H1 (cell line): ENCODE measurements around the gene BHLHE23. TPM values are rescaled to one million over a fixed set of nuclear protein-coding genes. Genes with fewer than 3 reads are reported as not detected.

Experiments
- CTCF ChIA-PET: fragments of 300-600 bp; sonication (Branson Sonifier 250); formaldehyde crosslinking; loops from one replicate; lab custom pipeline; 2021; ENCODE audit not compliant: partially characterized antibody; lab: Charles Lee
- POLR2A ChIA-PET: fragments of 300-600 bp; sonication (Branson Sonifier 250); formaldehyde crosslinking; loops from one replicate; lab custom pipeline; 2021; ENCODE audit warnings: inconsistent platforms; ENCODE audit not compliant: partially characterized antibody; lab: Charles Lee
- DNase-seq, 2 experiments: peaks; one replicate each; pipeline versions ENCODE4 v3.0.0 to v3.0.0-alpha.2; 2010 to 2022; ENCODE audit warnings: low spot score in 2 of 2, low read depth in 1 of 2, mixed read lengths in 1 of 2
- FAIRE-seq: peaks from 2 replicates; lab custom pipeline; 2011; peaks lifted over from hg19 to GRCh38; lab: Jason Lieb, UNC
- H2AFZ ChIP-seq: 2 replicates; pipeline ENCODE4 v1.8.1; 2012; ENCODE audit warnings: low read length, inconsistent platforms
- H2AK5ac ChIP-seq: 2 replicates; pipeline ENCODE4 v1.6.1; 2013; ENCODE audit warnings: low read depth, low read length
- H2BK120ac ChIP-seq: replicated peaks from 2 replicates; pipeline ENCODE3; 2013; ENCODE audit warnings: low read depth, low read length, inconsistent platforms
- H2BK12ac ChIP-seq: 2 replicates; pipeline ENCODE4 v1.6.1; 2013; ENCODE audit warnings: low read depth, low read length
- H2BK15ac ChIP-seq: 2 replicates; pipeline ENCODE4 v1.6.1; 2013; ENCODE audit warnings: low read length
- H2BK20ac ChIP-seq: 2 replicates; pipeline ENCODE4 v1.6.1; 2013; ENCODE audit warnings: low read length
- H2BK5ac ChIP-seq: 2 replicates; pipeline ENCODE4 v1.6.1; 2013; ENCODE audit warnings: low read depth, low read length
- H3K14ac ChIP-seq: 2 replicates; pipeline ENCODE4 v1.6.1; 2013; ENCODE audit warnings: inconsistent platforms; ENCODE audit not compliant: insufficient read length
- H3K18ac ChIP-seq: 2 replicates; pipeline ENCODE4 v1.6.1; 2013; ENCODE audit warnings: low read length; ENCODE audit errors: extremely low read depth
- H3K23ac ChIP-seq: 2 replicates; pipeline ENCODE4 v1.6.1; 2013; ENCODE audit warnings: inconsistent platforms; ENCODE audit not compliant: insufficient read length
- H3K23me2 ChIP-seq: 2 replicates; pipeline ENCODE4 v1.6.1; 2013; ENCODE audit warnings: low read depth, low read length
- H3K27ac ChIP-seq: 2 replicates; pipeline ENCODE4 v1.6.1; 2011; ENCODE audit warnings: low read depth, low read length, inconsistent platforms
- H3K27me3 ChIP-seq, 4 experiments: replicated peaks in 1 of 4; 1 replicate in 1 of 4; 2 replicates in 3 of 4; pipeline versions ENCODE4 v1.6.1 to v1.8.1; 2011 to 2013; ENCODE audit warnings: low read length in 3 of 4, mild to moderate bottlenecking in 3 of 4, inconsistent platforms in 2 of 4, mixed read lengths in 2 of 4, moderate library complexity in 1 of 4; ENCODE audit not compliant: control insufficient read depth in 3 of 4, insufficient read depth in 3 of 4; ENCODE audit errors: extremely low read depth in 1 of 4
- H3K36me3 ChIP-seq, 4 experiments: 2 replicates each; pipeline versions ENCODE4 v1.6.1 to v1.8.1; 2011 to 2013; ENCODE audit warnings: mild to moderate bottlenecking in 4 of 4, low read length in 3 of 4, moderate library complexity in 2 of 4, control low read depth in 1 of 4, inconsistent platforms in 1 of 4; ENCODE audit not compliant: insufficient read depth in 4 of 4, control insufficient read depth in 2 of 4
- H3K4ac ChIP-seq: replicated peaks from 2 replicates; pipeline ENCODE3; 2013; ENCODE audit warnings: low read length, low read depth, mixed read lengths, inconsistent platforms; ENCODE audit not compliant: insufficient read length
- H3K4me1 ChIP-seq, 4 experiments: replicated peaks in 1 of 4; 1 replicate in 1 of 4; 2 replicates in 3 of 4; pipeline versions ENCODE4 v1.6.1 to v1.8.1; 2011 to 2013; ENCODE audit warnings: low read length in 3 of 4, inconsistent platforms in 2 of 4, mixed read lengths in 1 of 4; ENCODE audit not compliant: insufficient read depth in 4 of 4, control insufficient read depth in 3 of 4
- H3K4me2 ChIP-seq, 2 experiments: 2 replicates each; pipeline versions ENCODE4 v1.6.1 to v1.8.1; 2011 to 2013; ENCODE audit warnings: low read depth in 2 of 2, low read length in 2 of 2, control low read depth in 1 of 2, inconsistent platforms in 1 of 2, mild to moderate bottlenecking in 1 of 2; ENCODE audit not compliant: insufficient read depth in 1 of 2
- H3K4me3 ChIP-seq, 4 experiments: fragments of 200-600, 300-600 bp in 1 of 4; sonication (generic), shearing (Covaris generic), sonication (Bioruptor Twin) in 1 of 4; 2 replicates each; pipeline versions ENCODE4 v1.5.1 to v1.8.1; 2011 to 2016; ENCODE audit warnings: low read length in 4 of 4, low read depth in 3 of 4, control low read depth in 2 of 4, inconsistent platforms in 2 of 4, mild to moderate bottlenecking in 2 of 4, mixed read lengths in 1 of 4, moderate library complexity in 1 of 4; ENCODE audit not compliant: insufficient read depth in 2 of 4; ENCODE audit errors: extremely low read depth in 1 of 4
- H3K56ac ChIP-seq: replicated peaks from 2 replicates; pipeline ENCODE3; 2013; ENCODE audit warnings: low read depth, mild to moderate bottlenecking, mixed read lengths, low read length, inconsistent platforms; ENCODE audit not compliant: insufficient read length
- H3K79me1 ChIP-seq: 2 replicates; pipeline ENCODE4 v1.6.1; 2013; ENCODE audit warnings: low read depth, low read length, control low read depth
- H3K79me2 ChIP-seq, 2 experiments: 2 replicates each; pipeline versions ENCODE4 v1.6.1 to v1.8.1; 2012 to 2013; ENCODE audit warnings: low read length in 2 of 2, mild to moderate bottlenecking in 2 of 2, inconsistent platforms in 1 of 2; ENCODE audit not compliant: insufficient read depth in 2 of 2, control insufficient read depth in 1 of 2
- H3K9ac ChIP-seq, 4 experiments: replicated peaks in 1 of 4; 1 replicate in 1 of 4; 2 replicates in 3 of 4; pipeline versions ENCODE4 v1.6.1 to v1.8.1; 2011 to 2013; ENCODE audit warnings: low read depth in 3 of 4, low read length in 3 of 4, control low read depth in 2 of 4, mild to moderate bottlenecking in 2 of 4, moderate library complexity in 2 of 4, inconsistent platforms in 1 of 4; ENCODE audit errors: extremely low read depth in 1 of 4
- H3K9me3 ChIP-seq, 2 experiments: 2 replicates each; pipeline versions ENCODE4 v1.6.1 to v1.8.1; 2012 to 2013; ENCODE audit warnings: mild to moderate bottlenecking in 2 of 2, moderate library complexity in 2 of 2, control low read depth in 1 of 2, inconsistent platforms in 1 of 2, low read depth in 1 of 2, low read length in 1 of 2, mixed read lengths in 1 of 2; ENCODE audit not compliant: insufficient read depth in 2 of 2
- H4K20me1 ChIP-seq, 2 experiments: replicated peaks in 1 of 2; 2 replicates each; pipeline versions ENCODE3 to v1.8.1; 2011 to 2013; ENCODE audit warnings: inconsistent platforms in 2 of 2, low read length in 2 of 2, mild to moderate bottlenecking in 1 of 2; ENCODE audit not compliant: insufficient read depth in 2 of 2, control insufficient read depth in 1 of 2
- H4K5ac ChIP-seq: 2 replicates; pipeline ENCODE4 v1.6.1; 2013; ENCODE audit warnings: low read length, low read depth, mixed read lengths, inconsistent platforms; ENCODE audit not compliant: insufficient read length
- H4K8ac ChIP-seq: 2 replicates; pipeline ENCODE4 v1.8.0; 2013; ENCODE audit warnings: mild to moderate bottlenecking, moderate library complexity, low read length, inconsistent platforms; ENCODE audit not compliant: insufficient read depth; ENCODE audit errors: extremely low read depth
- H4K91ac ChIP-seq: replicated peaks from 2 replicates; pipeline ENCODE3; 2013; ENCODE audit warnings: low read length, mixed read lengths, inconsistent platforms; ENCODE audit not compliant: insufficient read length
- ASH2L ChIP-seq: fragments of 200-600, 300-600 bp; sonication (generic); IDR thresholded peaks from one replicate; pipeline ENCODE4 v1.7.1; 2017; ENCODE audit warnings: low read length
- BACH1 ChIP-seq: IDR thresholded peaks from 2 replicates; pipeline ENCODE4 v1.6.1; 2012; ENCODE audit warnings: low read length, improper control_type of control experiment
- GABPA ChIP-seq: IDR thresholded peaks from 2 replicates; pipeline ENCODE4 v1.6.1; 2011; ENCODE audit warnings: mild to moderate bottlenecking, low read length, moderate library complexity, borderline replicate concordance; ENCODE audit not compliant: insufficient read depth
- RBBP5 ChIP-seq: IDR thresholded peaks from 2 replicates; pipeline ENCODE4 v1.7.1; 2012; ENCODE audit warnings: low read depth, mild to moderate bottlenecking, inconsistent platforms, low read length, moderate library complexity, borderline replicate concordance
- RXRA ChIP-seq: IDR thresholded peaks from 2 replicates; pipeline ENCODE4 v1.6.1; 2011; ENCODE audit warnings: low read depth, mild to moderate bottlenecking, low read length, moderate library complexity; ENCODE audit not compliant: insufficient read depth
- SIN3A ChIP-seq, 2 experiments: IDR thresholded peaks in 1 of 2; conservative IDR thresholded peaks in 1 of 2; 2 replicates each; pipeline ENCODE4 v1.6.1; 2011 to 2012; ENCODE audit warnings: low read length in 2 of 2, improper control_type of control experiment in 1 of 2, low read depth in 1 of 2, mild to moderate bottlenecking in 1 of 2
- WGBS, 2 experiments: shearing (Covaris generic) in 1 of 2; methylation state at CpG; one replicate each; pipeline versions ENCODE4 v1.1.6 to v1.1.7; 2013 to 2015; ENCODE audit warnings: low lambda C conversion rate in 2 of 2, mixed read lengths in 2 of 2, inconsistent platforms in 1 of 2, low coverage in 1 of 2, missing lambda C conversion rate in 1 of 2; ENCODE audit not compliant: insufficient replicate concordance in 2 of 2, insufficient coverage in 1 of 2, insufficient read length in 1 of 2; ENCODE audit errors: extremely low coverage in 1 of 2, missing lambda C conversion rate in 1 of 2; 5-methylcytosine and 5-hydroxymethylcytosine counted together
- polyA plus RNA-seq, 7 experiments: library from polyadenylated mRNA; depleted of rRNA in 3 of 7; stranded (reverse) in 5 of 7; unstranded in 2 of 7; fragments of >200 nt in 5 of 7; fragments of 200-250 nt in 2 of 7; gene quantifications; 1 replicate in 5 of 7; 2 replicates in 1 of 7; 4 replicates in 1 of 7; pipeline versions ENCODE4 v1.2.1 to v1.2.3, GENCODE V29; 2011 to 2013; ENCODE audit warnings: missing spikeins in 2 of 7, mixed read lengths in 2 of 7
- total RNA-seq: library from RNA; stranded (reverse); fragmentation: NEBNext Ultra II Directional; extraction: Animal tissue kit (Norgen Biotek cat#: 25700); gene quantifications from 2 replicates; pipeline ENCODE4 v1.2.1, GENCODE V29; 2021

BHLHE23 gene
- total and polyA plus RNA-seq, 2 of the 8 experiments (the other 6 are each of a cell fraction or from before 2014, with no cell fraction given), result 0.47 TPM; not detected in 1

DNA sequence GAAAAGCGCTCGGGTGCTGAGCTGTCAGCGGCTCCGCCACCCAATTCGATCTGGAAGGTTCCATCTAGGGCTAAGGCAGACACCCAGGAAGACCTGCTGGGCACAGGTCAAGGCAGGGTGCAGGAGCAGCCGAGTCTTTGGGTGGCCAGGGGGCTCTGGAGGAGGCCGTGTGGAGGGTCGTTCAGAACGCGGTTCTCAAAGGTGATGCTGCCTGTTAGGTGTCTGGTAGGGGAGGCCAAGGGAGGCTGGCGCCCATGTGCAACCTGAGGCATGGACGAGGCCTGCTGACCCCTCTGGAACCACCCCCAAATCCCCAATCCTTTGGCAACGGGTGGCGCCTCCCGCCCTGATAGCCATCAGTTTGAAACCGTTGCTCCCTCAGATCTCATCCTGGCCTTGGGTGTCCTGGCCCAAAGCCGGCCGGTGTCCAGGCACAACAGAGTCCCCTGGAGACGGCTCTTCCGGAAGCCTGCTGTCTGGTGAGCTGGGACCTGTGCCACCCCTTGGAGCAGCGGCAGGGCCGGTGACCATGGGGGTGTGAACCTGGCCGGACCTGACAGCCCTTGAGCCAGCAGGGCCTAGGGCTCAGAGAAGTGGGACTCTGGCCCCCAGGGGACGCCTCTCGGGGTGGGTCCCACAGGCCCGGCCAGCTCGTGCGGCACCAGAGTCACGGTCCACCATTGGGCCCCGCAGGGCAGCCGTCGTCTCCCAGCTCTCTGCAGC lies 43.7 kb downstream of the BHLHE23 start:
- DNase-seq, result no peak
- Histone ChIP-seq H3K56ac (no peak overlapping the region), H4K91ac (no peak overlapping the region), H2BK20ac (no peak overlapping the region), H4K8ac (no peak overlapping the region), H4K20me1 (peaks cover 0 to 10% of the 10 kb centered on the region in 2 experiments), H3K4ac (no peak overlapping the region), H3K4me3 (no peak overlapping the region), H3K9ac (no peak overlapping the region), H2AFZ (no peak overlapping the region), H3K27me3 (no peaks in the 10 kb centered on the region), H3K23ac (no peak overlapping the region), H3K79me1 (no peaks in the 10 kb centered on the region), H3K36me3 (peaks cover 0 to 7% (median under 1%) of the 10 kb centered on the region in 4 experiments; a peak in 4 of 8 replicates), H3K27ac (no peak overlapping the region), H2BK15ac (no peak overlapping the region), H2BK12ac (no peak overlapping the region), H3K4me1 (peaks cover 0 to 3% (median 0%) of the 10 kb centered on the region in 4 experiments; a peak in 2 of 7 replicates), H3K9me3 (no peaks in the 10 kb centered on the region), H2BK120ac (no peak overlapping the region), H3K18ac (no peak overlapping the region), H4K5ac (no peak overlapping the region), H2BK5ac (no peak overlapping the region), H3K79me2 (no peaks in the 10 kb centered on the region), H2AK5ac (no peak overlapping the region), H3K23me2 (no peaks in the 10 kb centered on the region), H3K4me2 (no peak overlapping the region), H3K14ac (no peak overlapping the region)
- TF ChIP-seq RXRA (no peak), SIN3A (conservative IDR thresholded peaks at IDR 0.05 in 1 of 2, IDR thresholded peaks at IDR 0.05 in 1 of 2; ENCODE audit: low read depth in 1 of 2, low read length in 2 of 2) (no peak), GABPA (no peak), BACH1 (no peak), ASH2L (no peak), RBBP5 (no peak)
- CTCF ChIA-PET, result interaction anchor here (1.0 to 1.2 kb wide), 3 partner anchors 9 to 19 kb away, joined by 3 to 4 read pairs (median 3); no protein-coding TSS in a partner anchor
- no peak for FAIRE-seq
- WGBS, 2 experiments, result 92% methylated on average over 32 of the region's 32 CpGs; no CpG with 5 or more reads in 1 of the 2 experiments
- POLR2A ChIA-PET, result interaction anchor here (1.5 to 1.8 kb wide), 2 partner anchors 22 to 25 kb away, joined by 3 to 5 read pairs; partner anchors contain the start of gene GID8
